IPS-18c (cell line): Measurements from ENCODE around the gene DPP10.

Experiments
- H3K4me3 ChIP-seq: 2 replicates; pipeline ENCODE4 v1.7.0; 2013; ENCODE audit warnings: low read depth, mild to moderate bottlenecking, low read length, moderate library complexity; ENCODE audit not compliant: insufficient read depth
- H3K9me3 ChIP-seq: one replicate; pipeline ENCODE4 v1.6.1; 2013; ENCODE audit warnings: mild to moderate bottlenecking, low read length, moderate library complexity; ENCODE audit not compliant: control insufficient read depth, insufficient read depth

DPP10 gene

GRCh38 chr2:115624332-115624731 lies 1181.9 kb downstream of the DPP10 start:
- H3K9me3 ChIP-seq: no peaks in the 10 kb centered on the region
- H3K4me3 ChIP-seq: no peak overlapping the region

GRCh38 chr2:115634578-115634977 lies 1192.1 kb downstream of the DPP10 start:
- no peaks in the 10 kb centered on the region for H3K9me3 ChIP-seq
- H3K4me3 ChIP-seq: no peak overlapping the region

- H3K4me3 ChIP-seq: no peak overlapping the region
- no peaks in the 10 kb centered on the region for H3K9me3 ChIP-seq
Measured at GRCh38 chr2:115635430-115635829, 1193.0 kb downstream of the DPP10 start.

GRCh38 chr2:115649731-115650130 lies 1207.3 kb downstream of the DPP10 start:
- Histone ChIP-seq H3K4me3 (no peak overlapping the region), H3K9me3 (no peaks in the 10 kb centered on the region)

GRCh38 chr2:115650827-115651226 lies 1208.4 kb downstream of the DPP10 start:
- H3K4me3 ChIP-seq: no peak overlapping the region
- no peaks in the 10 kb centered on the region for H3K9me3 ChIP-seq

- H3K9me3 ChIP-seq: no peaks in the 10 kb centered on the region
- H3K4me3 ChIP-seq: no peak overlapping the region
Measured at GRCh38 chr2:115652652-115653051, 1210.2 kb downstream of the DPP10 start.

- Histone ChIP-seq H3K9me3 (no peaks in the 10 kb centered on the region), H3K4me3 (no peak overlapping the region)
Measured at GRCh38 chr2:115654362-115654761, 1211.9 kb downstream of the DPP10 start.

- H3K4me3 ChIP-seq: 0 out of 2 replicates have a peak overlapping the region, but pooled peaks have one; percentile 15
- peaks cover 8% of the 10 kb centered on the region for H3K9me3 ChIP-seq
Measured at GRCh38 chr2:115678129-115678528, 1235.7 kb downstream of the DPP10 start.

GRCh38 chr2:115684345-115684744 lies 1241.9 kb downstream of the DPP10 start:
- no peaks in the 10 kb centered on the region for H3K9me3 ChIP-seq
- H3K4me3 ChIP-seq: no peak overlapping the region

- Histone ChIP-seq H3K4me3 (no peak overlapping the region), H3K9me3 (no peaks in the 10 kb centered on the region)
Measured at GRCh38 chr2:115691409-115691808, 1249.0 kb downstream of the DPP10 start.

GRCh38 chr2:115694651-115695050 lies 1252.2 kb downstream of the DPP10 start:
- no peaks in the 10 kb centered on the region for H3K9me3 ChIP-seq
- no peak overlapping the region for H3K4me3 ChIP-seq

GRCh38 chr2:115733190-115733775 lies 1290.8 kb downstream of the DPP10 start:
- H3K9me3 ChIP-seq: no peaks in the 10 kb centered on the region
- no peak overlapping the region for H3K4me3 ChIP-seq

GRCh38 chr2:115738111-115738510 lies 1295.7 kb downstream of the DPP10 start:
- Histone ChIP-seq H3K9me3 (no peaks in the 10 kb centered on the region), H3K4me3 (no peak overlapping the region)

- no peak overlapping the region for H3K4me3 ChIP-seq
- no peaks in the 10 kb centered on the region for H3K9me3 ChIP-seq
Measured at GRCh38 chr2:115739574-115739973, 1297.1 kb downstream of the DPP10 start.

GRCh38 chr2:115746151-115746550 lies 1303.7 kb downstream of the DPP10 start:
- no peak overlapping the region for H3K4me3 ChIP-seq
- H3K9me3 ChIP-seq: no peaks in the 10 kb centered on the region

- Histone ChIP-seq H3K9me3 (no peaks in the 10 kb centered on the region), H3K4me3 (no peak overlapping the region)
Measured at GRCh38 chr2:115757286-115757685, 1314.8 kb downstream of the DPP10 start.

- Histone ChIP-seq H3K4me3 (no peak overlapping the region), H3K9me3 (no peaks in the 10 kb centered on the region)
Measured at GRCh38 chr2:115763601-115764000, 1321.2 kb downstream of the DPP10 start.

GRCh38 chr2:115771516-115771915 lies 1329.1 kb downstream of the DPP10 start:
- H3K4me3 ChIP-seq: no peak overlapping the region
- H3K9me3 ChIP-seq: peaks cover 3% of the 10 kb centered on the region

GRCh38 chr2:115774361-115774760 lies 1331.9 kb downstream of the DPP10 start:
- no peak overlapping the region for H3K4me3 ChIP-seq
- H3K9me3 ChIP-seq: peaks cover 3% of the 10 kb centered on the region
